Mesothelial cell of epicardium (in vitro differentiated cells): ENCODE measurements around the gene GOLGA6C. TPM values are rescaled to one million over a fixed set of nuclear protein-coding genes. Genes with fewer than 3 reads are reported as not detected.

Source experiments
- DNase-seq, 2 experiments: peaks; one replicate each; pipeline ENCODE4 v3.0.0; 2021; ENCODE audit warnings: low spot score in 2 of 2; ENCODE audit not compliant: unreplicated experiment in 2 of 2
- H3K27ac Mint-ChIP-seq: 2 replicates; pipeline ENCODE4 v1.8.0; 2021; ENCODE audit warnings: mixed read lengths
- H3K27me3 Mint-ChIP-seq: 2 replicates; pipeline ENCODE4 v1.8.0; 2021; ENCODE audit warnings: low read depth, mixed read lengths
- H3K36me3 Mint-ChIP-seq: 2 replicates; pipeline ENCODE4 v1.8.0; 2021; ENCODE audit warnings: mixed read lengths
- H3K4me1 Mint-ChIP-seq: 2 replicates; pipeline ENCODE4 v1.8.0; 2021; ENCODE audit warnings: mixed read lengths
- H3K4me3 Mint-ChIP-seq: 2 replicates; pipeline ENCODE4 v1.8.0; 2021; ENCODE audit warnings: mild to moderate bottlenecking, moderate library complexity, mixed read lengths
- H3K9me3 Mint-ChIP-seq: 2 replicates; pipeline ENCODE4 v1.8.0; 2021; ENCODE audit warnings: mixed read lengths
- CTCF ChIP-seq: fragments of 200-600 bp; sonication (generic); IDR thresholded peaks from one replicate; pipeline ENCODE4 v1.5.0; 2021; ENCODE audit warnings: antibody characterized with exemption; ENCODE audit not compliant: unreplicated experiment
- total RNA-seq: library from RNA; stranded (reverse); gene quantifications from 3 replicates; pipeline ENCODE4 v1.2.1, GENCODE V29; 2021

Gene GOLGA6C
- total RNA-seq, 1 donor from 2014 or later = 0.20 TPM

GRCh38 chr15:75231836-75232235, 26.3 kb upstream of the GOLGA6C start:
- Mint-ChIP-seq H3K27ac (no peak overlapping the region), H3K27me3 (peaks cover 20% of the 10 kb centered on the region)

GRCh38 chr15:75232252-75232813, 25.8 kb upstream of the GOLGA6C start:
- peak in 1 of 2 experiments; percentile 12 for DNase-seq
- no peak for TF ChIP-seq CTCF
- H3K36me3 Mint-ChIP-seq = no peaks in the 10 kb centered on the region
- no peaks in the 10 kb centered on the region for H3K4me1 Mint-ChIP-seq
- peaks cover 15% of the 10 kb centered on the region for H3K27me3 Mint-ChIP-seq
- H3K27ac Mint-ChIP-seq = no peak overlapping the region
- H3K4me3 Mint-ChIP-seq = no peak overlapping the region
- no peaks in the 10 kb centered on the region for H3K9me3 Mint-ChIP-seq

More at GRCh38 chr15:75231836-75232235, 26.3 kb upstream of the GOLGA6C start:
- TF ChIP-seq CTCF = no peak
- H3K36me3 Mint-ChIP-seq = no peaks in the 10 kb centered on the region
- no peak overlapping the region for H3K4me3 Mint-ChIP-seq
- no peak for DNase-seq
- H3K9me3 Mint-ChIP-seq = no peaks in the 10 kb centered on the region
- H3K4me1 Mint-ChIP-seq = no peaks in the 10 kb centered on the region

GRCh38 chr15:75232826-75233503, 25.2 kb upstream of the GOLGA6C start:
- Mint-ChIP-seq H3K36me3 (no peaks in the 10 kb centered on the region), H3K27ac (no peak overlapping the region), H3K4me1 (no peaks in the 10 kb centered on the region), H3K9me3 (no peaks in the 10 kb centered on the region), H3K4me3 (no peak overlapping the region), H3K27me3 (peaks cover 13% of the 10 kb centered on the region)
- DNase-seq = no peak
- TF ChIP-seq CTCF = no peak

GRCh38 chr15:75233504-75234190, 24.5 kb upstream of the GOLGA6C start:
- Mint-ChIP-seq H3K9me3 (no peaks in the 10 kb centered on the region), H3K4me1 (no peaks in the 10 kb centered on the region), H3K27me3 (peaks cover 13% of the 10 kb centered on the region), H3K36me3 (no peaks in the 10 kb centered on the region), H3K4me3 (no peak overlapping the region), H3K27ac (no peak overlapping the region)
- no peak for TF ChIP-seq CTCF
- DNase-seq = no peak

GRCh38 chr15:75234191-75234810, 23.8 kb upstream of the GOLGA6C start:
- no peaks in the 10 kb centered on the region for H3K36me3 Mint-ChIP-seq
- H3K4me1 Mint-ChIP-seq = no peaks in the 10 kb centered on the region
- no peak for TF ChIP-seq CTCF
- H3K9me3 Mint-ChIP-seq = no peaks in the 10 kb centered on the region
- no peak for DNase-seq
- peaks cover 14% of the 10 kb centered on the region for H3K27me3 Mint-ChIP-seq
- no peak overlapping the region for H3K4me3 Mint-ChIP-seq
- H3K27ac Mint-ChIP-seq = no peak overlapping the region
